HG03196 (cell line): ENCODE results near the gene GLDN.
"Not testable (repeated sequence)": the region's sequence is repeated elsewhere in the genome, so short reads cannot be mapped to it uniquely, and the experiment has no call there.

Experiments
- ATAC-seq: cut with Tn5 transposase; IDR thresholded peaks from one replicate; pipeline ENCODE4 v1.9.1; 2021; ENCODE audit not compliant: unreplicated experiment

GLDN gene

GRCh38 chr15:51386960-51387698 is 45.7 kb downstream of the GLDN start:
- no peak for ATAC-seq

DNA sequence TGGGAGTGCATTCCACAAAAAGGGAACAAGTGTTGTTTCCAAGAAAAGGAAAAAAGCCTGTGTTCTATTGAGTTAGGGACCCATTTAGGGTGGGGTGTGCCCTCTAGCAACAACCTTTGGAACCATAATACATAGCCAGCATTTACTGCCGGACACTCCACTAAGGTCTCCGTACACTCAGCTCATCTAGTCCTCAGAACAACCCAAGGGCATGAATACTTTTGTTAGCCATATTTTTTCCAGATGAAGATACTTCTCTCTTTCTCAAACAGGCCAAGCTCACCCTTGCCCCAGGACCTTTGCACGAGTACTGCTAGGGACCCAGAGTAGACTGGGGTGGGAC is 46.2 kb downstream of the GLDN start:
- ATAC-seq = no peak

GRCh38 chr15:51388726-51389125 is 47.3 kb downstream of the GLDN start:
- no peak for ATAC-seq

DNA sequence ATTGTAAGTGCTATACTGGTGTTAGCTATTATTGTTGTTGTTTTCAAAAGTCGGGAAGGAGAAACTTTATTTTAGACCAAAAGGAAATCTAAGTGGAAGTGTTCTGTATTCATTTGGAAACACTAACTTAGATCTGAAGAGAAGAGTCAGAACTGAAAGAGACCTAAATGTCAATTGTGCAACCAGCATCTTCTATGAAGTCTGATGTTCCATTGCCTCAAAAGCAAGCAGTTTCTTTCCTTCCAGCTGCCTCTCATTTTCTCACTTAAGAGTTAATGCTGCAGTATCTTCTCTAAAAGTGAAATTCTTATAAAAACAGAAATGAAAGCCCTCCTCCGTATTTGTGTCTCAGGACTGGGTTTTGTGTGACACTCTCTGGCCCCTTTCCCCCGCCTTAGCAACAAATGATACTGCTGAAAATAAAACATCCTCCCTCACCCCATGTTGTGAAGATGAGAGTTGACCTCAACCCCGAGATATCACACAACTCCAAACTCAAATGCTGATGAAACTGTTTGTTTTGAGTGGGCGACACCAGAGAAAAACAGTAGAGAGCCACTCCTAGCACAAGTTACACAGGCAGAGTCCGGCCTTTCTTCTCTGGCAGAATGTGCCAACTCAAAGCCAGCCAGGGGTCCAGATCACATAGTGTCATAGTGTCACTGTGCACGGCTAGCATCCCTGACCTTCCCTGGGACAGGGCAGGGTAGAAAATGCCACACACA is 48.9 kb downstream of the GLDN start:
- no peak for ATAC-seq

DNA sequence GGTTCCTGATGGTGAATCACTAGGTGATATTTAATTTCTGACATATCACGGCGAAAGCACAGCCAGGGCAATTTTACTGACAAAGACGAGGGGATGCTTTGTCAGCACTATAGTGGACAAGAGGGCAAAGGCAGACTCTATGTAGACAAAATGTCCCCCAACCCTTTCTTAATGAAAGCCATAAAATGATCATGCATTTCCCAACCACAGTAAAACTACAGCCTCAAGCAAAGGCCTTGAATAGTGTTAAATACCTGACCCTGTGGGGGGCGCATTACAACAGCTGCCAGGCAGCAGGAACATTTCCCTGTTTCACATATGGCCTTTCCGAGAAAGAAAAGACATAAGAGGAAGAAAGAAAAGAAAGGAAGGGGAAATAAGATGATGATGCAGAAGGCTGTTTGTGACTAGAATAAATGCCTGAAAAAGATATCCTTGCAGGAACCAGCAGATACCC is 49.5 kb downstream of the GLDN start:
- no peak for ATAC-seq

DNA sequence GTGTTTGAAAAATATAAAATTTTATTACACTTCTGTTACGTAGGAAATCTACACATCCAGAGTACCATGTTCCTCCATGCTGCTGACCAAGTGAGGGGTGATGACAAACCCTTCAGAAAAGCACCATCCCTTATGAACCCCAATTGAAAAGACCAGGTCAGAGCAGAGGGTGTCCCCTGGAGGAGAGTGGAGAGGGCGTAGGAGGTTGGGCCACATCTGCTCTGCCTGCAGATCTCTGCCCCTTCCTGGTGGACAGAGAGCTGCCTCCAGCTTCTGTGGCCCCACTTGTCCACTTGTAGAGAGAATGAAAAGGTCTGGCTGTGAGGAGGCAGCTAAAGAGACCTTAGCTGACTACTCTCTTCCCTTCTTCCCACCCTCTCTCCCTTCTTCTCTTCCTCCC is 55.5 kb downstream of the GLDN start:
- no peak for ATAC-seq

GRCh38 chr15:51398626-51399025 is 57.2 kb downstream of the GLDN start:
- ATAC-seq = no peak

DNA sequence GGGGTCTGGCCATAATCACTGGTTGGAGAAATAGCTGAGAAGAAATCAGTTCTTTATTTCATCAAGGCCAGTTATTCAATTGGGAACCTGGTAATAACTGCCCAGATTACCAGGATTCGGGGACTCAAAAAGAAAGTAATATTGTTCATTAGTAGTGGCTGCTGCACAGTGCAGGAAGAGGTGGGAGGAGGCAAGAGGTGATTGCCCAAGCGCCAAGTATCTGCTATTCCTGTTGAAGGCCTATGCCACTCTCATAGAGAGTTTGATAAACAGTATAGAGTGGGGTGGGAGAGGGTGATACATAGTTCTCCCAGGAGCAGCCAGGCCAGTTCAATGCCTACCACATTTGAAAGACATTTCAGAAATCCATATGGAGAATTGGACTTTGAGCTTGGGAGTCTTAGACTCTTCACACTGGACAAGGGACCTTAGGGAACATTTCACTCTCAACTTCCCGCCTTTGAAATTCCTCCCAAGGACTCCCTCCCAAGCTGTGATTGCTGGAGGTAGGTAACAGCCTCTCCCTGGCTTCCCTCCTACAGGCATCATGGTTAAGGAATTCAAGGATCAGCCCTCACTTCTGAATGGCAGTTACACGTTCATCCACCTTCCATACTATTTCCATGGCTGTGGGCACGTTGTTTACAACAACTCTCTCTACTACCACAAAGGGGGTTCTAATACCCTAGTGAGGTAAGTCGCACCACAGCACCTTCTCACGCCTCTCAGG is 59.8 kb downstream of the GLDN start:
- no peak for ATAC-seq

DNA sequence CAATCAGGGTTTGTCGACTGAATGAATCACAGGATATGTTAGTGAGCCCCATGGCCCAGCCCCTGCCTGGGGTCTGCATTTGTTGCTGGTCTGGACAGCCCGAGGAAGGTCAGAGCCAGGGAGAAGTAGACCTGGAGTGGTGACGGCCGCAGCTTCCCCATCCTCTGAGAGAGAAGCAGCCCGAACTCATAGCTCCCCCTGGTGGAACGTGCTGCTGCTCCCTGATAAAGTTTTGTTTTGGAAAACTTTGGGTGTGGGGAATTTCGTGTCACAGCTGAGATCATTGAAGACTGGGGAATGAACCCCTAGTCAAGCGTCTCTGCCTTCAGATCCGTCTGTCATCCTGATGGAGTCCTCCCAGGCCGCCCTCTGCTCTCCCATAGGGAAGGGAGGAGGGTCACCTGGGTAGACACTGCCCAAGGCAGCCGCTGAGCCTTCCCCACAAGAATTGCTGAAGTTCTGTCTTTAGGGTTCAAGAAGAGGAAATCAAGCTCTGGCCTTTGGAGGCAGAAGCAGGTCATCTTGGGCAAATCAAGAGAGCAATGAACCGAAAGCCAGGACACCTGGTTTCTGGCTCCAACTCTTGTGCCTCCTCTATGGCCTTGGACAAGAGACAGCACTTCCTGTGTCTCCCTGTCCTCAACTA is 60.5 kb downstream of the GLDN start:
- ATAC-seq = no peak

GRCh38 chr15:51403072-51403878 is 61.8 kb downstream of the GLDN start:
- no peak for ATAC-seq

DNA sequence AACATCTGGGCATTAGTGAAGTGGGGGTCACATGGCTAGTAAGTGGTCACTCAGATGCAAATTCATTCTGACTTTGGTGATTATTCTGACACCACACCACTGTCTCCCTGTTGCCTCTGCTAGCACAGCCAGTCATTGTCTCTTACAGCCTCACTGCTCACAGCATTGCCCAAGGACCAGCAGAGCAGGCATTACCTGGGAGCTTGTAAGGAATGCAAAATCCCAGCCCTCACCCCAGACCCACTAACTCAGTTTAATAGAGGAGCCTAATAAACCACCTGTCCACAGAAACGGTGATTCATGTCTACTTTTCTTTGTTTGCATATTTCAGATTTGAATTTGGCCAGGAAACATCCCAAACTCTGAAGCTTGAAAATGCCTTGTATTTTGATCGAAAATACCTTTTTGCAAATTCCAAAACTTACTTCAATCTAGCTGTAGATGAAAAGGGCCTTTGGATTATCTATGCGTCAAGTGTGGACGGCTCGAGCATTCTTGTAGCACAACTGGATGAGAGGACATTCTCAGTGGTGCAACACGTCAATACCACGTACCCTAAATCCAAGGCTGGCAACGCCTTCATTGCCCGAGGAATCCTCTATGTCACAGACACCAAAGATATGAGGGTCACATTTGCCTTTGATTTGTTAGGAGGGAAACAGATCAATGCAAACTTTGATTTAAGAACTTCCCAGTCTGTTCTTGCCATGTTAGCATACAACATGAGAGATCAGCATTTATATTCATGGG is 62.7 kb downstream of the GLDN start:
- ATAC-seq = no peak

- ATAC-seq = no peak
Observed at GRCh38 chr15:51405693-51406523, 64.5 kb downstream of the GLDN start.

- no peak for ATAC-seq
Observed at GRCh38 chr15:51414256-51414860, 72.9 kb downstream of the GLDN start.

GRCh38 chr15:51416129-51416528 is 74.7 kb downstream of the GLDN start:
- no peak for ATAC-seq

- ATAC-seq = not testable (repeated sequence)
Observed at GRCh38 chr15:51423040-51423439, 81.6 kb downstream of the GLDN start.

DNA sequence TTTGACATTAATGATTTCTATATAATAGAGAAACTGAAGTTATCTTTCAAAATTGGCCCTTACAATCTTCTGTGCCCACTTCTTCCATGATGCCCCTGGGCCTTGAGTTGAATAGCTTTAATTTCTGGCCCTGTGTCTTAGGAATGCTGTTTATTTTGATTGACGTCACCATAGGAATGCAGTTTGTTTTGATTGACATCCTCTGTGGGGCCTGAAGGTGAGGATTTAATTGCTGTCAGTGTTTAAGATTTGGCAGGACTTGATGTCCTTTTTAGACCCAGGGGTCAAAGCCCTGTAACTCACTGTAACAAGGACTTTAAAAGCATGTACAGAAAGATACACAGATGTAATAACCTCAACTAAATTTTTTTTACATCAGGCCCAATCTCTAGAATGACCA is 83.3 kb downstream of the GLDN start:
- ATAC-seq = no peak

DNA sequence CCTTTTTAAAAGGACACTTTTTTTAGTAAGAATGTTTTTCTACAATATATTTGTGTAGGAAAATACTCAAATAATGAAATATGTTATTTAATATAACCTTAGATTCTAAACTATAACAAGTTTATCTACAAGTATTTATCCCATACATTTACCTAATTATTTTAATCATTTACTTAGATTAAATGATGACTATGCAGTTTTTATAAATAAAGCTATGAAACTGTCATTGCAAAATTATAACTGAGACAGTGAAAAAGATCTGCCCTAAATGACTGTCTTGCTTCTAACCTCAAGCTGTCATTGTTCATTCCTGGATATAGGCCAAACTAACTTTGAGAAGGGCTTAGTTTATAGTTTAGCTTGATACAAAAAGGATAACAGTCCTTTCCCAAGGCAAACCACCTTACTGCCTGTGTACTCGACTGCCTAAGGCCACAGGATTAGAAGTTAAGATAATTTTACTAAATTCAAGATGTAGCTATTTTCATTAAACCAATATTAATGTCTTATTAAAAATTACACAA is 84.1 kb downstream of the GLDN start:
- no peak for ATAC-seq

DNA sequence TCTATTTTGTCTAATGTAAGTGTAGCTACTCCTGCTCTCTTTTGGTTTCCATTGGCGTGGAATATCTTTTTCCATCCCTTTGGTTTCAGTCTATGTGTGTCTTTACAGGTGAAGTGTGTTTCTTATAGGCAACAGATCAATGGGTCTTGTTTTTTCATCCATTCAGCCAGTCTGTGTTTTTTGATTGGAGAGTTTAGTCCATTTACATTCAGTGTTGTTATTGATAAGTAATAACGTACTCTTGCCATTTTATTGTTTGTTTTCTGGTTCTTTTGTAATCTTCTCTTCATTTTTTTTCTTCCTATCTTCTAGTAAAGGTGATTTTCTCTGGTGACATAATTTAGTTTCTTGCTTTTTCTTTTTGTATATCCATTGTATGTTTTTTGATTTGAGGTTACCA is 97.1 kb downstream of the GLDN start:
- ATAC-seq = no peak
